GM18873 (cell line): ENCODE data around the gene TAF4.
"Not testable (repeated sequence)": the region's sequence is repeated elsewhere in the genome, so short reads cannot be mapped to it uniquely, and the experiment has no call there.

Experiments
- ATAC-seq: cut with Tn5 transposase; IDR thresholded peaks from one replicate; pipeline ENCODE4 v1.9.1; 2021; ENCODE audit warnings: mild to moderate bottlenecking, moderate library complexity, moderate number of reproducible peaks; ENCODE audit not compliant: unreplicated experiment, low FRiP score

TAF4 gene

DNA sequence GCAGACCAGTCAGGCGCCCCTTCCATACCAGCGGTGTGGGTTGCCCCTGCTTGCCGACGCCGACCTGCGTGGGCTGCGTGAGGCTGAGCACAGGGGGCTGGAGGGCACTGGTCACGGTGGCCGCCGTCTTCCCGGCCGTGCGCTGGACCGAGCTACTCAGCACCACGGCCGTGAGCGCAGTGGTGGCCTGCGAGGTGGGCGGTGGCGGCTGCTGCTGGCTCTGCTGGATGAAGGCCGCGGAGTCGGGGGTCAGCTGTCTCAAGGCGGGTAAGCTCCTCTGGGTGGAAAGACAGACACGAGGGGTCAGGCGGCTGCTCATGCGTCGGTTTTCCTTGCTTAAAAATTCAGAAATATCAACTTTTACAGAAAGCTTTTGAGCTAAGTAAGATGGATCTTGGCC, 59.2 kb downstream of the TAF4 start:
- ATAC-seq = no peak

DNA sequence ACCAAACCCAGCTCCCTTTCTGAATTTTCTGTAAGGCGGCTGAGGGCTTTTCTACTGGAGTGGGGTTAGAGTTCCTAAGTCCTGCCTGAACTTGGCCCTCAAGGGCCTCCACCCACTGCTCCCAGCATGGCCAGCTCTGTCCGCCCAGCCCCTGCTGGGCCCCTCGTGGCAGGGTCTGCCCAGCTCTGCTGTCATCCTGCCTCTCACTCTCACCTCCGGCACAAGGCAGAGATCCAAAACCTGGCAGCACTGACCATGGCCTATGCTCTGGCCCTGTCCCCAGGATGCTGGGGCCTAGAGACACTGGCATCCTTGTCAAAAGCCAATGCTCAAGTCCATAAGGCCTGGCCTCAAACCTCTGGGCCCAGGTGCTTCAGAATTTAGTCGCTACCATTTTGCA, 61.1 kb downstream of the TAF4 start:
- ATAC-seq = no peak

DNA sequence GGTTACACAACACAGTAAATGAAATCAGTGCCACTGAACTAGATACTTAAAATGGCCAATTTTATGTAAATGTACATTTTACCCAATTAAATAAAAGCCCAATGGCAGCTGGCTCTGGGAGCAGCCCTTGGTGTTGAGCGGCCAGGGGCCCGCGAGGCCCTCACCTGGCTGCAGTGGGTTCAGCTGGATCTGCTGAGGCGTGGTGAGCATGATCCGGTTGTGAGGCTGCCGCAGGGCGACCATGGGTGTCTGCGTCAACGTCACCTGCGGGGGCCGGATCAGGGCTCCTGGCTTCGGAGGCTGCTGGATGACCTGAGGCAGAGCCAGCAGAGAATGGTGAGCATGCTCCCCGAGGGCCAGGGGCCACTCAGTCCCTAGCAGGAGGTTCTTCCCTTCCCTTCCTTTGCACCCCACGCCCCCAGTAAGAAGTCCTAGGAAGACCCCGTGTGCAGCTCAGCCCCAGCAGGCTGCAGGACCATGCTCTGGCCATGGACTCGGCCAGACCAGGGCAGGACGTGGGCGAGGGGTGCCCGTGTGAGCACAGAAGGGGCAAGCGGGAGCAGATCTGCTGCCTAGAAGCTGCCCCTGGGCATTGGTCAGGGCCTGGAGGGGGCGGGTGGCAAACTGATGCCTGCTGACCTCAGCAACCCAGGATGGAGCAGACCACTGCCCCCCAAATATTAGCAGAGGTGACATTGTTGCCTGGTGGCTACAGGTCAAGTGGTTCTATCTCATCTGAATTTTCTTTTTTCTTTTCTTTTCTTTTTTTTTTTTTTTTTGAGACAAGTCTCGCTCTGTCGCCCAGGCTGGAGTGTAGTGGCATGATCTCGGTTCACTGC, 61.9 kb downstream of the TAF4 start:
- no peak for ATAC-seq

DNA sequence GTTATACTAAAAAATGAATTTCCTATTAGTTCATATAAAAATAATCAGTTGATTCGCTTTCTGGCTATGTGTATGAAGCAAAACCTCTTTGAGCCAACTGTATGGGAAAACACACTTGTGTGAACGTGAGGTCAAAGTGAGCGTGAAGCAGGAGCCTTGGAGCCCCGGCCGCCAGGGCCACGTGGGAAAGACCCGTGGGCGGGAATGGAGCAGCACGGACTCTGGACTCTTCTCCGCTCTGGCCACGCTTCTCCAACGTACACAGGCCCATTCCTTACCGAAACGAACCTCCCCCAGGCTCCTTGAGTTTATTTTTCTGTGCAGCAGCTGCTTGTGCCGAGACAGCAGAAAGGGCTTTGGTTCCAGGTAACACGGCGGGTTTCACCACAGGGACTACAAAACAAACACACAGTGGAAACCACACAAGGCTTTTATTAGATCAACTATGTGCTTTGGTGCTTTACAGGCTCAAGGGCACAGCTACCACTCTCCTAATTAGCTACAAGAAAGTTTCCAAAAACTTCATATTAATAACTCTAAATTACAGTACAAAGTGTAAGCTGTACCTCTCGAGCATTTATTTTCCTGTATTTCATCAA, 62.7 kb downstream of the TAF4 start:
- ATAC-seq = no peak

DNA sequence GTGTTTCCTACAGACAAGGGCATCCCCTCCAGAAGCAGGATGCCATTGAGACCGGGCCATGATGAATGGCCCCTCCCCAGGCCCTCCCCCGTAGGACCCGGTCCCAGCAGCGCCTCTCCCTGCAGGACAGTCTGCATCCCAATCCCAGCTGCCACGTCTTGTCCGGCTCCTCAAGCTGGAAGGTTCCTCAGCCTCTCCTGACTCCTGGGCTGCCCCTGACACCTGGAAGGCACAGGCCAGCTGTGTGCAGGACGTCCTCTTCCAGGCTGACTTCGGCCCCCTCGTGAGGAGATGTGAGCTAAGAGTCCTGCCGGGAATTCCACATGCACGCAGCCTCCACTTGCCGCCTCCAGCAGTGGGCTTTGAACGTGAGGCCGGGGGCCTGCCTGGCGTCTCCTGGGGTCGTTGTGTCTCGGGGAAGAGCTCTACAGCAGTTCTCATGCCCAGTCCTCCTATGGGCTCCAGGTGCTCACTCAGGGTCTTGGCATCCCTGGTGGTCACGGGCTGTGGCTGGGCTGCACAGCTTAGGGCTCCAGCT, 64.4 kb downstream of the TAF4 start:
- ATAC-seq = no peak

DNA sequence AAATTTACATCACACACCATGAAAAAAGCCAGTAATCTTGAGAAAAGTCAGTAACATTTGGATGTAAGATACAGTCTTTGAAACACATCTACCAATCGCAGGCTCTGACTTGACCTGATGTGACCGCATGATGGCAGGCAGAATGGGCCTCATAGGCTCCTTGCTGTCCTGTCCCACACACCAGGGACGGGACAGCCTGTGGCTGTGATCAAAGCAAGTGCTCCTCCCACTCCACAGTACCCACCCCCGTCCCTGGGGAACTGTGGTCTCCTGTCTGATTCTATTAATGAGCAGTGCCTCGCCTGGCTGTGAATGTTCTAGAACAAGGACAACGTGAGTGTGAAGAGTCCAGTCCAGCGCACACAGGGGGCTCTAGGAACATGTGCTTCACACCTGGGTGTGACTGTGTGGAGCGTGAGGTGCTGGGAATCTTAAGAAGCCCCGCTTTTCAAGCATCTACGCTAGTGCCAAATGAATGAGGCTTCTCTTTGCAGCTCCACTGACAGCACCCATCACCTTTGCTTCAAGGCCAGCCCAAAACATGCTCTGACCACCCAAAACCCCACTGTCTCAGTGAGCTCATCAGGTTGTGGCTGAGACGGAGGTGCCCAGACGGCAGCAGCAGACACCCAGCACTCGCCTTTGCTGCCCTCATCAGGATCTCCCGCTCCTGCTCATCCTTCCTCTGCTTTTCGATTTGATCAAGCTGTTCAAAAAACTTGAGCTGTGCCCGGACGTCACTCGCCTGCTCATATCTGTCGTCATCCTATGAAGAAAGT, 67.1 kb downstream of the TAF4 start:
- no peak for ATAC-seq

DNA sequence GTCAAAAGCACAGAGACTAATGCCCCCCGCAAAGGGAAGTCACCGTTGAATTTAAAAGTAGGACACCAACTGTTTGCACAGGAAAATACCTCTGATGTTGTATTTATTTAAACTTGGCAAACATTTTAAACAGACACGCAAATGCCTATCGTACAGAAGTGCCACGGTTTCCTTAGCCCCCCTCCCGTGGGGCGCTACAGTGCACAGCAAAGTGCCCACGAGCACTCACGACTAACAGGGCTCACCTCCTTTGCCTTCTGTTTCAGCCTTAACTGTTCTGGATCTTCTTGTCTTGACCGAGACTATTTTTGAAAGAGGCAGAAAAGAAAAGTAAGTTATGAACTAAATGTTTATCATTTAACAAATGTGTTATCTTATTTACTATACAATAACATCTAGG, 67.8 kb downstream of the TAF4 start:
- ATAC-seq = no peak

DNA sequence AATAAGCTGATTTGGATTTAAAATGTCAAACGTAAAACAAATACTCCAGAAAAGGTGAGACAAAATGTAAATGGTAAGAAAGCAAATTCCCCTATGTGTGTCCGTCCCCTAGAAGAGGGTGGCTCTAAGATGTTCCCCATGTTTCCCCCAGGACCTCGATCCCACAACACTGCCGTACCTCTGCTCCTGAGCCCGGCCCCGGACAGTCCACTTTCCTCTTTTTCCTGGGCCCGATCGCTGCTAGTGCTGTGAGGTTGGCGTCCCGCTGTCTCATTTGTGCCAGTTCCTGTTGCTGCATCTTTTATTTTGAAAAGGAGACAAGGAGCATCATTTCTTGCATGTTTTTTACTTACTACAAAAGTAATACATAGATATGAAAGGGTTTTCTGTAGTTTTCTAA, 68.3 kb downstream of the TAF4 start:
- no peak for ATAC-seq

DNA sequence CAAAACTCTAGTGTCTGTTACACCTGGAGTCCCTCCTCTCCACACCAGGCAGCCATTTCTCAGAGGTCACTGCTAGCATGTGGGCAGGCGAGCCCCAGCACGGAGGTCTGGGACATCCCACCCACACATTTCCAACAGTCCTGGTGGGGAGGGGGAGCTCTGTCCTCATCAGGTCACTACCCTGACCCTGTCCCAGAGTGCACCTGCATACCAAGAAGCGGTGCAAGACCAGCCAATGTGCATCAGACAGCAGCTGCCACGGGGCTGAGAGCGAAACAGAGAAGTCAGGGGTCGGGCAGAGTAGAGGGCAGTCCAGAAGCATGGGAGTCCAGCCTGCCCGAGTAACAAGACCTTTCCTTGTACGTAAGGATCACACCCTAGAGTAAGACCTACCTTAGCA, 71.1 kb downstream of the TAF4 start:
- no peak for ATAC-seq

DNA sequence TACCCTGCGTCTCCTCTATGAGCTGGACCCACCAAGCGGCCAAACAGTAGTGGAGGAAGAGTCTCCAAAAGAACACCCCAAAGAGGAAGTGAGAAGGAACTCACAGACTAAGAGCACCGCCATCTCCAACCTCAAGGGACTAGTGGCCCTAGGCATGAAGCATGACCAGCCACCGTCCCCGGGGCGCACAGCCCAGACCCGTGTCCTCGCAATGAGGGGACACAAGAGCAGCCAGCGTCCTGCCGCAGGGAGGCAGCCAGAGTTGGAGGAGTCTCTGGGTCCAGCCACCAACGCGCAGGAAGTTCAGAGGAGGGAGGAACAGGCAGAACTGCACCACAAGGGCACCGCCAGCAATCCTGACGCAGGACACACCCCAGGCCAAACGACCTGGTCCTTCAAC, 72.6 kb downstream of the TAF4 start:
- no peak for ATAC-seq

DNA sequence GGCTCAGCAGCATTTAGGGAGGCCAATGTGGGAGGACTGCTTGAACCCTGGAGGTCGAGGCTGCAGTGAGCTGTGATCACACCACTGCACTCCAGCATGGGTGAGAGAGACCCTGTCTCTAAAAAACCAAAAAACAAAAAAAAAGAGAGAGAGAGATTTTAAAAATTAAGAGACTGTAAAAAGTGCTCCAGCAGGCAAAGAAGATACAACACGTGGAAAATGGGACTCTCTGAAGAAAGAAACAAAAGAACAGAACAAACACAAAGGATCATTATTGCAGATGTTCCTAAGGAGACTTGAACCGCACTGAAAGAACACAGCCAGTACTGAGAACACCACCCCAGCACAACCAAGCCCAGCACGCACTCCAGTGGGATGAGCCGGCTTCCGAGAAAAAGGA, 74.2 kb downstream of the TAF4 start:
- ATAC-seq = no peak

DNA sequence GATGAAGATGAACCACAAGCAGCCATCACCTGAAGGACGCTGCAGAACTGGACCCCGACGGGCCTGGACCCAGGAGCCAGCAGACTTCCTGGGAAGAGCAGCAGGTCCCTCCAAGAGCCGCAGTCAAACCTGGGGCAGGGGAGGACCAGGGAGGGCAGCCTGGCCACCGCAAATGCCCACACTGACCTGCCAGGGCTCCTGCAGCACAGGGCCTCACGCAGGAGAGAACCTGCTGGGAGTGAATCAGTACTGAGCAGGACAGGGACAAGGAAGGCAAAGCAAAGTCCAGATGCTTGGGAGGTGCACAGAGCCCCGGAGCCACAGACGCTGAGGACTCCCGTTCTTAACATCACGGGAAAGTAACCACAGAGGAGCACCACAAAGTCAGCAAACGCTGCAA, 75.2 kb downstream of the TAF4 start:
- no peak for ATAC-seq

DNA sequence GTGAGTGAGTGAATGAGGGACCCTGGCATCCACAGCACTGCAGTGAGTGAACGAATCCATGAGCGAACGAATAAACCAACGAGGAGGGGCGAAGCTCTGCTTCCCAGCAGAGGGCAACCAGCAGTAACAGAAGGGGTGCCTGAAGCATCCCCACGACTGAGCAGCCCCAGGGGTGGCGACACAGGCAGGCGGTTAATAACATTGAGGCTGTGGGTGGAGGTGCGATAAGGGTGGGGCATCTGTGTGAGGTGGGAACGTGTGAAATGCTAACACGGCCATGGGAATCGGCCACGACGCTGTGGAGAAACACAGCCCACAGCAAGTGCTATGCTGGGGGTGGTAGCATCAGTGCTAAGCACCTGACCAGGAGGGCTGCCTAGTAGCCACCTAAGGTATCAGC, 75.9 kb downstream of the TAF4 start:
- no peak for ATAC-seq

DNA sequence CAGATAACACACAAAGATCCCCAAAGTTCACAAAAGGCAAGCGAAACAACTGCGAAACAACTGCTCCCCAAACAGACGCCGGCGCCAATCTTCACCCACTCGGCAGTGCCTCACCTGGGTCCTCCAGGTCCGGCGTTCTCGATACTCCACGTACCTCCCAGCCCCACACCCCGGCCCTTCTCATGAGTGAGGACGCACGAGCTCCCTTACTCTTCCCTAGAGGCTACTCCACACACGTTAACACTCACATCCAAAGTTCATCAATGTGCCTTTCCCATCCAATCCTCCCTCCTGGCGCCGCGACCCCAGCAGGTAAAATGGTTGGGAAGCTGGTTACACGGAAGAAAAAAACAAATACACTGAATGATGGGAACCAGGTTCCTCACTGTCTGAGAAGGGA, 77.0 kb downstream of the TAF4 start:
- ATAC-seq = no peak

DNA sequence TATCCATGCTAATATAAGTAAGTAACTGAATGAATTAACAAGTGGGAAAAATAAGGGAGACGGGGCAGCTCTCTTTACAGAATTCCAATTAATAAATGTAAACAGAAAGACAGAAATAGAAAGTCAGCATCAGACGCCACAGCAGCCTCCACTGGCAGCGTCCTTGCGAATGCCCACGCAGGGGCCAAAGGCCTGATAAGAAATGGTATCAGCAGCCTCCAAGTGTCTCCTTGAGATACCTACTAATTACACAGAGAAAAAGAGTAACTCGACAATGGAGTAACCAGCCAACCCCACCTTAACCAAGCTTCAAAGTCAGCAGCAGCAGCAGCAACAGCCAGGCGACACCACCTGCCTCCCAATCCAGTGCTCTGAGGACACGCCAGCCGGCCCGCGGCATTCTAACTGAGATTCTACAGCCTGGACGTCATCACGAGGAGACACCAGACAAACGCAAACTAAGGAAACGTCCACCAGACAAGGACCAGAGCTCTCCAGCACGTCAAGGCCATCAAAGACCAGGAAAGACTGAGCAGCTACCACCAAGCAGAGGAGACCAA, 78.8 kb downstream of the TAF4 start:
- no peak for ATAC-seq

DNA sequence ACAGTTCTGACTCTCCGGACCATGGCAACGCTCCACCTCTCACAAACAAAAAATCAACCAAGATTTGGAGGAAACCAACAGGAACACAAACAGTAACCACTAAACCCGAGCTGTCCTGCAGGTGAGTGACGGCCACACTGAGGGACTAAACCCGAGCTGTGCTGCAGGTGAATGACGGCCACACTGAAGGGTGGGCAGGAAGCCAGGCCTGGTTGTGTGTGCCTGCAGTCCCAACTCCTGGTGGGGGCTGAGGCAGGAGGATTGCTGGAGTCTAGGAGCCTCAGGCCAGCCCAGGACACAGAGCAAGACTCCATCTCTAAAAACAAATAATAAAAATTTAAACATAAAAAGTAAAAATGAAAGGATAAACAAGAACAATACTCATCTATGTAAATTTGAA, 80.6 kb downstream of the TAF4 start:
- no peak for ATAC-seq

DNA sequence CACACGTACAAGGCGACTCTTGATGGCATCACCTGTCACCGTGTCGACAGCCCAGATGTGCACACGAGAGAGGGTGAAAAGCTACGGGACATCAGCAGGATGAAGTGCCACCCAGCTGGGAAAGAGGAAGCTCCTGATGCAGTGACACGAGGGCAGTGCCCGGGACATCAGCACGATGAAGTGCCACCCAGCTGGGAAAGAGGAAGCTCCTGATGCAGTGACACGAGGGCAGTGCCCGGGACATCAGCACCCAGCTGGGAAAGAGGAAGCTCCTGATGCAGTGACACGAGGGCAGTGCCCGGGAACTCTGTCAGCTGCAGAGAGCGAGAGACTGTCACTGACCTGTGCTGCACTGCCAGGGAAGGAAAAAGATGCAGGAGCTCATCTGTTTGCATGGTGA, 81.2 kb downstream of the TAF4 start:
- ATAC-seq = not testable (repeated sequence)

DNA sequence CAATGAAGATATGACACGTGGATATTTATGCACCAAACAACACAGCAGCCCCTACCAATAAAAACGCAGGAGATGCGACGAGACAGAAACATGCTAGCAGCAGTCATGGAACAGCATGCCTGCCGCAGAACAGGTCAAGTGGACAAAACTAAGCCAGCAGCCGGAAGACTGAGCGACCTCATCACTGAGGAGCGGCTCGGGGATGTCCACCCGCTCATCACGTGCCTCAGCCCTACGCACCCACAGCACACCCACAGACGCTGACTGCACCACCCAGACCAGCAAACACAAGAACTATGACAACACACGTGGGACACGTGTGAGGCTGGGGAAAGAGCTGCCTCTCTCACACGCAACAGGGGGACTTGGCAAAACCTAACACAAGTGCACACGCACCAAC, 81.7 kb downstream of the TAF4 start:
- ATAC-seq = no peak

DNA sequence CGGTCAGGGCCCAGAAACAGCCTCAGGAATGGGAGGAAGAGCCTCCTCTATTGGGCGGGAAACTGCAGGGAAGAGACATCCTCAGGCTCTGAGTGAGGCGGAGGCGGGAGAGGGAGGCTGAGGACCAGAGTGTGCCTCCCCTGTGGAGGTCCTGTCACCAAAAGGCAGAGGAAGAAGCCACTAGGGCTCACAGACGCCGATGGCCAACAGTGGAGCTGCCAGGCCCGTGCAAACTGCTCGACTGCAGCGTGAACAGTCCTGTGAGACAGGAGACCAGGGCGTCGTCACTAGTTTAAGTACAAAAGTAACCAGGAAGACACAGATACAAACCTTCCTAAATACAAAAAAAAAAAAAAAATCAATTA, 82.7 kb downstream of the TAF4 start:
- no peak for ATAC-seq

DNA sequence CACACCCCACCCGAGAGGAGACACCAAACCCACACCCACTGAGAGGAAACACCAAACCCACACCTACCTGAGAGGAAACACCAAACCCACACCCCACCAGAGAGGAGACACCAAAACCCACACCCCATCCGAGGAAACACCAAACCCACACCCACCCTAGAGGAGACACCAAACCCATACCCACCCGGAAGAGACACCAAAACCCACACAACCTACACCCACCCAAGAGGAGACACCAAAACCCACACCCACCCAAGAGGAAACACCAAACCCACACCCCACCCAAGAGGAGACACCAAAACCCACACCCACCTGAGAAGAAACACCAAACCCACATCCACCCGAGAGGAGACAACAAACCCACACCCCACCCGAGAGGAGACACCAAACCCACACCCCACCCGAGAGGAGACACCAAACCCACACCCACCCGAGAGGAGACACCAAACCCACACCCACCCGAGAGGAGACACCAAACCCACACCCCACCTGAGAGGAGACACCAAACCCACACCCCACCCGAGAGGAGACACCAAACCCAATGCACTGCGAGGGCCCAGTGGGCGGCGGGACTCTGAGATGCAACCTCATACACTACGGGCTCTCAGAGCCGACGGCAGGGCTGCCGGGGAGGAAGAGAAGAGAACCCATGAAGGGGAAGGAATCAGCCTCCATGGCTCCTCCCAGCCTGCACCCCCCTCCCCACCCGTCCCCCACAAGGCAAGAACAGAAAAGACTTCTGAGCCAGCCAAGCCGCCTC, 83.3 kb downstream of the TAF4 start:
- ATAC-seq = no peak
